ENCODE data around the gene IRAK2. TPM values are rescaled to one million over a fixed set of nuclear protein-coding genes. Genes with fewer than 3 reads are reported as not detected.

IRAK2 gene
- total and polyA plus RNA-seq, 2 of the 8 experiments (the other 6 are each of a cell fraction or from before 2014, with no cell fraction given), result 1.5 TPM

- TF ChIP-seq CTCF (IDR thresholded peaks at IDR 0.05; ENCODE audit: control extremely low read depth in 1 of 3, insufficient read depth in 1 of 3, low read depth in 1 of 3, low read length in 3 of 3), result no peak
- TF ChIP-seq, protein P1, sequence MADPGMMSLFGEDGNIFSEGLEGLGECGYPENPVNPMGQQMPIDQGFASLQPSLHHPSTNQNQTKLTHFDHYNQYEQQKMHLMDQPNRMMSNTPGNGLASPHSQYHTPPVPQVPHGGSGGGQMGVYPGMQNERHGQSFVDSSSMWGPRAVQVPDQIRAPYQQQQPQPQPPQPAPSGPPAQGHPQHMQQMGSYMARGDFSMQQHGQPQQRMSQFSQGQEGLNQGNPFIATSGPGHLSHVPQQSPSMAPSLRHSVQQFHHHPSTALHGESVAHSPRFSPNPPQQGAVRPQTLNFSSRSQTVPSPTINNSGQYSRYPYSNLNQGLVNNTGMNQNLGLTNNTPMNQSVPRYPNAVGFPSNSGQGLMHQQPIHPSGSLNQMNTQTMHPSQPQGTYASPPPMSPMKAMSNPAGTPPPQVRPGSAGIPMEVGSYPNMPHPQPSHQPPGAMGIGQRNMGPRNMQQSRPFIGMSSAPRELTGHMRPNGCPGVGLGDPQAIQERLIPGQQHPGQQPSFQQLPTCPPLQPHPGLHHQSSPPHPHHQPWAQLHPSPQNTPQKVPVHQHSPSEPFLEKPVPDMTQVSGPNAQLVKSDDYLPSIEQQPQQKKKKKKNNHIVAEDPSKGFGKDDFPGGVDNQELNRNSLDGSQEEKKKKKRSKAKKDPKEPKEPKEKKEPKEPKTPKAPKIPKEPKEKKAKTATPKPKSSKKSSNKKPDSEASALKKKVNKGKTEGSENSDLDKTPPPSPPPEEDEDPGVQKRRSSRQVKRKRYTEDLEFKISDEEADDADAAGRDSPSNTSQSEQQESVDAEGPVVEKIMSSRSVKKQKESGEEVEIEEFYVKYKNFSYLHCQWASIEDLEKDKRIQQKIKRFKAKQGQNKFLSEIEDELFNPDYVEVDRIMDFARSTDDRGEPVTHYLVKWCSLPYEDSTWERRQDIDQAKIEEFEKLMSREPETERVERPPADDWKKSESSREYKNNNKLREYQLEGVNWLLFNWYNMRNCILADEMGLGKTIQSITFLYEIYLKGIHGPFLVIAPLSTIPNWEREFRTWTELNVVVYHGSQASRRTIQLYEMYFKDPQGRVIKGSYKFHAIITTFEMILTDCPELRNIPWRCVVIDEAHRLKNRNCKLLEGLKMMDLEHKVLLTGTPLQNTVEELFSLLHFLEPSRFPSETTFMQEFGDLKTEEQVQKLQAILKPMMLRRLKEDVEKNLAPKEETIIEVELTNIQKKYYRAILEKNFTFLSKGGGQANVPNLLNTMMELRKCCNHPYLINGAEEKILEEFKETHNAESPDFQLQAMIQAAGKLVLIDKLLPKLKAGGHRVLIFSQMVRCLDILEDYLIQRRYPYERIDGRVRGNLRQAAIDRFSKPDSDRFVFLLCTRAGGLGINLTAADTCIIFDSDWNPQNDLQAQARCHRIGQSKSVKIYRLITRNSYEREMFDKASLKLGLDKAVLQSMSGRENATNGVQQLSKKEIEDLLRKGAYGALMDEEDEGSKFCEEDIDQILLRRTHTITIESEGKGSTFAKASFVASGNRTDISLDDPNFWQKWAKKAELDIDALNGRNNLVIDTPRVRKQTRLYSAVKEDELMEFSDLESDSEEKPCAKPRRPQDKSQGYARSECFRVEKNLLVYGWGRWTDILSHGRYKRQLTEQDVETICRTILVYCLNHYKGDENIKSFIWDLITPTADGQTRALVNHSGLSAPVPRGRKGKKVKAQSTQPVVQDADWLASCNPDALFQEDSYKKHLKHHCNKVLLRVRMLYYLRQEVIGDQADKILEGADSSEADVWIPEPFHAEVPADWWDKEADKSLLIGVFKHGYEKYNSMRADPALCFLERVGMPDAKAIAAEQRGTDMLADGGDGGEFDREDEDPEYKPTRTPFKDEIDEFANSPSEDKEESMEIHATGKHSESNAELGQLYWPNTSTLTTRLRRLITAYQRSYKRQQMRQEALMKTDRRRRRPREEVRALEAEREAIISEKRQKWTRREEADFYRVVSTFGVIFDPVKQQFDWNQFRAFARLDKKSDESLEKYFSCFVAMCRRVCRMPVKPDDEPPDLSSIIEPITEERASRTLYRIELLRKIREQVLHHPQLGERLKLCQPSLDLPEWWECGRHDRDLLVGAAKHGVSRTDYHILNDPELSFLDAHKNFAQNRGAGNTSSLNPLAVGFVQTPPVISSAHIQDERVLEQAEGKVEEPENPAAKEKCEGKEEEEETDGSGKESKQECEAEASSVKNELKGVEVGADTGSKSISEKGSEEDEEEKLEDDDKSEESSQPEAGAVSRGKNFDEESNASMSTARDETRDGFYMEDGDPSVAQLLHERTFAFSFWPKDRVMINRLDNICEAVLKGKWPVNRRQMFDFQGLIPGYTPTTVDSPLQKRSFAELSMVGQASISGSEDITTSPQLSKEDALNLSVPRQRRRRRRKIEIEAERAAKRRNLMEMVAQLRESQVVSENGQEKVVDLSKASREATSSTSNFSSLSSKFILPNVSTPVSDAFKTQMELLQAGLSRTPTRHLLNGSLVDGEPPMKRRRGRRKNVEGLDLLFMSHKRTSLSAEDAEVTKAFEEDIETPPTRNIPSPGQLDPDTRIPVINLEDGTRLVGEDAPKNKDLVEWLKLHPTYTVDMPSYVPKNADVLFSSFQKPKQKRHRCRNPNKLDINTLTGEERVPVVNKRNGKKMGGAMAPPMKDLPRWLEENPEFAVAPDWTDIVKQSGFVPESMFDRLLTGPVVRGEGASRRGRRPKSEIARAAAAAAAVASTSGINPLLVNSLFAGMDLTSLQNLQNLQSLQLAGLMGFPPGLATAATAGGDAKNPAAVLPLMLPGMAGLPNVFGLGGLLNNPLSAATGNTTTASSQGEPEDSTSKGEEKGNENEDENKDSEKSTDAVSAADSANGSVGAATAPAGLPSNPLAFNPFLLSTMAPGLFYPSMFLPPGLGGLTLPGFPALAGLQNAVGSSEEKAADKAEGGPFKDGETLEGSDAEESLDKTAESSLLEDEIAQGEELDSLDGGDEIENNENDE (IDR thresholded peaks at IDR 0.05; ENCODE audit: insufficient replicate concordance, low read length), result no peak
- no peak for TF ChIP-seq PHF8 (conservative IDR thresholded peaks at IDR 0.05; ENCODE audit: low read depth, low read length)
- no peak for TF ChIP-seq YY1 (IDR thresholded peaks at IDR 0.05; ENCODE audit: low read depth, low read length)
Observed at GRCh38 chr3:10187290-10187876, 22.7 kb downstream of the IRAK2 start (continued).

Data from H1 (cell line).